IMR-90 (cell line): ENCODE results near the gene SINHCAF.

Source experiments
- CHD1 ChIP-seq: IDR thresholded peaks from 2 replicates; pipeline ENCODE4 v1.6.1; 2012; ENCODE audit warnings: low read depth, low read length, improper control_type of control experiment
- CTCF ChIP-seq: conservative IDR thresholded peaks from 2 replicates; pipeline ENCODE4 v1.5.1; 2012; ENCODE audit warnings: mild to moderate bottlenecking, low read depth, low read length, improper control_type of control experiment
- FOS ChIP-seq: fragments of 150-350 bp; IDR thresholded peaks from 2 replicates; pipeline ENCODE4 v1.6.1; 2016; ENCODE audit warnings: low read depth, low read length
- MXI1 ChIP-seq: IDR thresholded peaks from 2 replicates; pipeline ENCODE4 v1.6.1; 2012; ENCODE audit warnings: low read depth, mild to moderate bottlenecking, low read length, moderate library complexity, borderline replicate concordance
- POLR2A ChIP-seq: IDR thresholded peaks from 2 replicates; pipeline ENCODE4 v1.6.1; 2012; ENCODE audit warnings: mild to moderate bottlenecking, low read depth, low read length
- RFX5 ChIP-seq: IDR thresholded peaks from 2 replicates; pipeline ENCODE4 v1.8.0; 2012; ENCODE audit warnings: low read depth, mild to moderate bottlenecking, low read length, moderate library complexity

- no peak for TF ChIP-seq CTCF
- TF ChIP-seq CHD1: no peak
- TF ChIP-seq MXI1: no peak
- TF ChIP-seq POLR2A: no peak
- TF ChIP-seq FOS: no peak
- no peak for TF ChIP-seq RFX5
Observed at GRCh38 chr12:31248337-31248736, 77.6 kb downstream of the SINHCAF start.
